OCI-LY1 (cell line): Measurements from ENCODE around the gene XPO1.

Source experiments
- H2AFZ ChIP-seq: fragments of 200-600 bp; sonication (generic), shearing (Covaris generic); 2 replicates; pipeline ENCODE4 v1.6.0; 2014; ENCODE audit warnings: antibody characterized with exemption, mild to moderate bottlenecking, low read length
- H3F3A ChIP-seq: fragments of 200-600 bp; sonication (generic), shearing (Covaris generic); 2 replicates; pipeline ENCODE4 v1.6.0; 2014; ENCODE audit warnings: mild to moderate bottlenecking, antibody characterized with exemption, low read length, moderate library complexity; ENCODE audit not compliant: insufficient read depth
- H3K27ac ChIP-seq: fragments of 200-600 bp; sonication (generic); 2 replicates; pipeline ENCODE4 v1.5.1; 2014; ENCODE audit warnings: low read length, mixed run types, mild to moderate bottlenecking, low read depth; ENCODE audit not compliant: poor library complexity, severe bottlenecking
- H3K27me3 ChIP-seq: fragments of 200-600 bp; sonication (generic); 2 replicates; pipeline ENCODE4 v1.6.0; 2014; ENCODE audit warnings: antibody characterized with exemption, mild to moderate bottlenecking, low read length, moderate library complexity; ENCODE audit not compliant: insufficient read depth
- H3K36me3 ChIP-seq: fragments of 200-600 bp; sonication (generic); 2 replicates; pipeline ENCODE4 v1.6.1; 2014; ENCODE audit warnings: mild to moderate bottlenecking, antibody characterized with exemption, low read length, moderate library complexity, mixed read lengths; ENCODE audit not compliant: insufficient read depth
- H3K4me1 ChIP-seq: fragments of 200-600 bp; sonication (generic); 2 replicates; pipeline ENCODE4 v1.5.1; 2014; ENCODE audit warnings: mild to moderate bottlenecking, low read length, moderate library complexity; ENCODE audit not compliant: insufficient read depth, severe bottlenecking
- H3K4me2 ChIP-seq: fragments of 200-600 bp; sonication (generic), shearing (Covaris generic); 2 replicates; pipeline ENCODE4 v1.6.1; 2014; ENCODE audit warnings: low read length
- H3K4me3 ChIP-seq: fragments of 200-600 bp; sonication (generic); 2 replicates; pipeline ENCODE4 v1.5.1; 2014; ENCODE audit warnings: low read length, low read depth, mild to moderate bottlenecking, mixed read lengths; ENCODE audit not compliant: poor library complexity, severe bottlenecking
- H3K79me2 ChIP-seq: fragments of 200-600 bp; shearing (Covaris generic); 2 replicates; pipeline ENCODE4 v1.6.1; 2016; ENCODE audit warnings: mixed run types, low read length, mixed read lengths; ENCODE audit not compliant: insufficient read depth
- H3K9ac ChIP-seq: fragments of 200-600 bp; sonication (generic), shearing (Covaris generic); 2 replicates; pipeline ENCODE4 v1.6.1; 2014; ENCODE audit warnings: mild to moderate bottlenecking, low read length, mixed read lengths
- H3K9me2 ChIP-seq: fragments of 200-600 bp; sonication (generic), shearing (Covaris generic); 2 replicates; pipeline ENCODE4 v1.6.1; 2014; ENCODE audit warnings: low read depth, mild to moderate bottlenecking, low read length, mixed read lengths
- H3K9me3 ChIP-seq: fragments of 200-600 bp; shearing (Covaris generic); 2 replicates; pipeline ENCODE4 v1.6.1; 2014; ENCODE audit warnings: low read length, mixed read lengths
- H4K20me1 ChIP-seq: fragments of 200-600 bp; sonication (generic), shearing (Covaris generic); 2 replicates; pipeline ENCODE4 v1.6.0; 2016; ENCODE audit warnings: mild to moderate bottlenecking, low read length; ENCODE audit not compliant: insufficient read depth
- EZH2 ChIP-seq: fragments of 200-600 bp; sonication (generic), shearing (Covaris generic); IDR thresholded peaks from 2 replicates; pipeline ENCODE4 v1.8.0; 2017; ENCODE audit warnings: borderline replicate concordance, mixed run types, mild to moderate bottlenecking, antibody characterized with exemption, low read length, moderate library complexity, mixed read lengths
- TF ChIP-seq, protein P1 (sequence below): fragments of 200-600 bp; sonication (generic), shearing (Covaris generic); IDR thresholded peaks from 2 replicates; pipeline ENCODE4 v1.5.1; 2017; ENCODE audit warnings: mild to moderate bottlenecking, antibody characterized with exemption, low read length, moderate library complexity, mixed read lengths

Gene XPO1

DNA sequence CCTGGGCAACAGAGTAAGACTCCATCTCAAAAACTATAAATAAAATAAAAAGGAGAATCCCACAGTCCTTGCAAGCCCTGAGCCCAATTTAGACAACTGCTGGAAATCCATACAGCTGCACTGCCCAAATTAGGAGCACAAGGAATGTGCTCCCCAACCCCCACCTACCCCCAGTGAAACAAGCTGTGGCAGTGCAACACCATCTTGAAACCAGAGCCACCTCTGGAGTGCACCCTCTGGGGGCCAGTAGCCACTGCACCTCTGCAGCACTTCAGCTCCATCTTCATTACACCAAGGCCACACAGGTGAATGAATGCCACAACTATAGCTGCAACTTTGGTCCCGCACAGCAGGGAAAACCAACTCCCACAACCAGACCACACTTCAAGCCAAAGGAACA, 104.5 kb downstream of the XPO1 start:
- TF ChIP-seq, protein P1, sequence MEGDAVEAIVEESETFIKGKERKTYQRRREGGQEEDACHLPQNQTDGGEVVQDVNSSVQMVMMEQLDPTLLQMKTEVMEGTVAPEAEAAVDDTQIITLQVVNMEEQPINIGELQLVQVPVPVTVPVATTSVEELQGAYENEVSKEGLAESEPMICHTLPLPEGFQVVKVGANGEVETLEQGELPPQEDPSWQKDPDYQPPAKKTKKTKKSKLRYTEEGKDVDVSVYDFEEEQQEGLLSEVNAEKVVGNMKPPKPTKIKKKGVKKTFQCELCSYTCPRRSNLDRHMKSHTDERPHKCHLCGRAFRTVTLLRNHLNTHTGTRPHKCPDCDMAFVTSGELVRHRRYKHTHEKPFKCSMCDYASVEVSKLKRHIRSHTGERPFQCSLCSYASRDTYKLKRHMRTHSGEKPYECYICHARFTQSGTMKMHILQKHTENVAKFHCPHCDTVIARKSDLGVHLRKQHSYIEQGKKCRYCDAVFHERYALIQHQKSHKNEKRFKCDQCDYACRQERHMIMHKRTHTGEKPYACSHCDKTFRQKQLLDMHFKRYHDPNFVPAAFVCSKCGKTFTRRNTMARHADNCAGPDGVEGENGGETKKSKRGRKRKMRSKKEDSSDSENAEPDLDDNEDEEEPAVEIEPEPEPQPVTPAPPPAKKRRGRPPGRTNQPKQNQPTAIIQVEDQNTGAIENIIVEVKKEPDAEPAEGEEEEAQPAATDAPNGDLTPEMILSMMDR, result no peak
- no peak for TF ChIP-seq EZH2
- peak overlapping the region; percentile 2; the same call in 1 of the 2 replicates for H3K4me2 ChIP-seq
- H2AFZ ChIP-seq, result no peak overlapping the region
- no peaks in the 10 kb centered on the region for H3K9me2 ChIP-seq
- H3K36me3 ChIP-seq, result 0 out of 2 replicates have a peak, but pooled peaks cover 6% of the 10 kb centered on the region
- H3K27ac ChIP-seq, result peak overlapping the region; percentile 67
- H3K4me3 ChIP-seq, result no peak overlapping the region
- H3K27me3 ChIP-seq, result no peaks in the 10 kb centered on the region
- no peaks in the 10 kb centered on the region for H3K9me3 ChIP-seq
- no peak overlapping the region for H3K9ac ChIP-seq
- no peaks in the 10 kb centered on the region for H3F3A ChIP-seq
- peaks cover 44% of the 10 kb centered on the region for H3K4me1 ChIP-seq
- peaks cover 96% of the 10 kb centered on the region for H3K79me2 ChIP-seq
- H4K20me1 ChIP-seq, result no peaks in the 10 kb centered on the region

DNA sequence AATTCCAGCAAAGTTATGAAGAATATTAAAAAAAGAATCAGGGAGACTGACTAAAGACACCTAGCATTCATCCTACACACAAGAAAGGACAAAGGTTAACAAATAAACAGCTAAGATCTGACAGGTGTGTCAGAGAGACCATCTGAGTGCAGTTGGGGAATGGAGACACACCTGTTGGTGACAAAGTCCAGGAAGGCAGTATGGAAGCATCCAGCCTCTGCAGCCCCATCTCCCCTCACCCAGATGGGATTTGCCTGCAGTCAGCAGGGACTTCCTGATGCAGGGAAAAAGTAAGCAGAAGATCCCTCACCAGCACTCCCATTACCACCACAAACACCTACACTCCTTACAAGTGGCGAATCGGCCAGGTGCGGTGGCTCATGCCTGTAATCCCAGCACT, 105.2 kb downstream of the XPO1 start:
- no peak overlapping the region for H2AFZ ChIP-seq
- peak overlapping the region; percentile 37 for H3K27ac ChIP-seq
- no peak overlapping the region for H3K9ac ChIP-seq
- 0 out of 2 replicates have a peak, but pooled peaks cover 6% of the 10 kb centered on the region for H3K36me3 ChIP-seq
- H3K4me2 ChIP-seq, result no peak overlapping the region
- no peaks in the 10 kb centered on the region for H3K9me3 ChIP-seq
- H3K27me3 ChIP-seq, result no peaks in the 10 kb centered on the region
- no peak overlapping the region for H3K4me3 ChIP-seq
- H3K4me1 ChIP-seq, result peaks cover 50% of the 10 kb centered on the region
- H3F3A ChIP-seq, result no peaks in the 10 kb centered on the region
- TF ChIP-seq, protein P1, result no peak
- TF ChIP-seq EZH2, result no peak
- peaks cover 96% of the 10 kb centered on the region for H3K79me2 ChIP-seq
- H4K20me1 ChIP-seq, result no peaks in the 10 kb centered on the region
- no peaks in the 10 kb centered on the region for H3K9me2 ChIP-seq

DNA sequence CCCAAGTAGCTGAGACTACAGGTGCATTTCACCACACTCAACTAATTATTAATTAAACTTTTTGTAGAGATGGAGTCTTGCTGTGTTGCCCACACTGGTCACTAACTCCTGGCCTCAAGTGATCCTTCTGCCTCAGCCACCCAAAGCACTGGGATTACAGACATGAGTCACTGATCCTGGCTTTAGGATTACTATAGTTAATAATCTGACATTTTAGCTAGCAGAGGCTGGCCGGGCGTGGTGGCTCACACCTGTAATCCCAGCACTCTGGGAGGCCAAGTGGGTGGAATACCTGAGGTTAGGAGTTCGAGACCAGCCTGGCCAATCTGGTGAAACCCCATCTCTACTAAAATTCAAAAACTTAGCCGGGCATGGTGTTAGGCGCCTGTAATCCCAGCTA, 106.8 kb downstream of the XPO1 start:
- H3K27ac ChIP-seq, result no peak overlapping the region
- H3K4me3 ChIP-seq, result no peak overlapping the region
- H3F3A ChIP-seq, result no peaks in the 10 kb centered on the region
- 0 out of 2 replicates have a peak, but pooled peaks cover 6% of the 10 kb centered on the region for H3K36me3 ChIP-seq
- no peak overlapping the region for H3K9ac ChIP-seq
- peaks cover 60% of the 10 kb centered on the region for H3K4me1 ChIP-seq
- no peaks in the 10 kb centered on the region for H3K9me3 ChIP-seq
- no peaks in the 10 kb centered on the region for H3K27me3 ChIP-seq
- TF ChIP-seq, protein P1, result no peak
- TF ChIP-seq EZH2, result no peak
- no peaks in the 10 kb centered on the region for H3K9me2 ChIP-seq
- H4K20me1 ChIP-seq, result no peaks in the 10 kb centered on the region
- no peak overlapping the region for H3K4me2 ChIP-seq
- H2AFZ ChIP-seq, result no peak overlapping the region
- H3K79me2 ChIP-seq, result peaks cover 92% of the 10 kb centered on the region
